ENCODE data around the gene PBX3.

DNA sequence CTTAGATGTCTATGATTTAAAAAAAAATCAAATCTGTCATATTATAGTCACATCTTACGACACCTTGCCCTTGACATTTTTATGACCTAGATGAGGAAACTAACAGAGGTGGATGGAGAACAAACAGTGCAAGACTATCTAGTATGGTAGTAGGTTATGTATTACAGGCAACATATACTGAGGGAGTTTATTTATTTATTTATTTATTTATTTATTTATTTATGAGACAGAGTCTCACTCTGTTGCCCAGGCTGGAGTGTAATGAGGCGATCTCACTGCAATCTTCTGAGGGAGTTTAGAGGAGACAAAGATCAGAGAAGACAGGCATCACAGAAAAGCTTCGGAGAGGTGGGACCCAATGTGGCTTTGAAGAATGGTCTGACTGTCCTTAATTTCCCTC lies 4.5 kb upstream of the PBX3 start:
- TF ChIP-seq, protein P1, sequence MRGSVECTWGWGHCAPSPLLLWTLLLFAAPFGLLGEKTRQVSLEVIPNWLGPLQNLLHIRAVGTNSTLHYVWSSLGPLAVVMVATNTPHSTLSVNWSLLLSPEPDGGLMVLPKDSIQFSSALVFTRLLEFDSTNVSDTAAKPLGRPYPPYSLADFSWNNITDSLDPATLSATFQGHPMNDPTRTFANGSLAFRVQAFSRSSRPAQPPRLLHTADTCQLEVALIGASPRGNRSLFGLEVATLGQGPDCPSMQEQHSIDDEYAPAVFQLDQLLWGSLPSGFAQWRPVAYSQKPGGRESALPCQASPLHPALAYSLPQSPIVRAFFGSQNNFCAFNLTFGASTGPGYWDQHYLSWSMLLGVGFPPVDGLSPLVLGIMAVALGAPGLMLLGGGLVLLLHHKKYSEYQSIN (CRISPR knock-in tag; IDR thresholded peaks at IDR 0.05; ENCODE audit: borderline replicate concordance), result no peak
- TF ChIP-seq EED (CRISPR knock-in tag; IDR thresholded peaks at IDR 0.05) (no peak), JUN (CRISPR knock-in tag; IDR thresholded peaks at IDR 0.05) (no peak), NPAS2 (CRISPR knock-in tag; IDR thresholded peaks at IDR 0.05; ENCODE audit: borderline replicate concordance) (no peak), ZNF782 (CRISPR knock-in tag; IDR thresholded peaks at IDR 0.05; ENCODE audit: borderline replicate concordance) (no peak), ZNF274 (CRISPR knock-in tag; IDR thresholded peaks at IDR 0.05) (no peak)
- TF ChIP-seq, protein P2, sequence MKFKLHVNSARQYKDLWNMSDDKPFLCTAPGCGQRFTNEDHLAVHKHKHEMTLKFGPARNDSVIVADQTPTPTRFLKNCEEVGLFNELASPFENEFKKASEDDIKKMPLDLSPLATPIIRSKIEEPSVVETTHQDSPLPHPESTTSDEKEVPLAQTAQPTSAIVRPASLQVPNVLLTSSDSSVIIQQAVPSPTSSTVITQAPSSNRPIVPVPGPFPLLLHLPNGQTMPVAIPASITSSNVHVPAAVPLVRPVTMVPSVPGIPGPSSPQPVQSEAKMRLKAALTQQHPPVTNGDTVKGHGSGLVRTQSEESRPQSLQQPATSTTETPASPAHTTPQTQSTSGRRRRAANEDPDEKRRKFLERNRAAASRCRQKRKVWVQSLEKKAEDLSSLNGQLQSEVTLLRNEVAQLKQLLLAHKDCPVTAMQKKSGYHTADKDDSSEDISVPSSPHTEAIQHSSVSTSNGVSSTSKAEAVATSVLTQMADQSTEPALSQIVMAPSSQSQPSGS (CRISPR knock-in tag; IDR thresholded peaks at IDR 0.05), result no peak
- TF ChIP-seq, protein P3, sequence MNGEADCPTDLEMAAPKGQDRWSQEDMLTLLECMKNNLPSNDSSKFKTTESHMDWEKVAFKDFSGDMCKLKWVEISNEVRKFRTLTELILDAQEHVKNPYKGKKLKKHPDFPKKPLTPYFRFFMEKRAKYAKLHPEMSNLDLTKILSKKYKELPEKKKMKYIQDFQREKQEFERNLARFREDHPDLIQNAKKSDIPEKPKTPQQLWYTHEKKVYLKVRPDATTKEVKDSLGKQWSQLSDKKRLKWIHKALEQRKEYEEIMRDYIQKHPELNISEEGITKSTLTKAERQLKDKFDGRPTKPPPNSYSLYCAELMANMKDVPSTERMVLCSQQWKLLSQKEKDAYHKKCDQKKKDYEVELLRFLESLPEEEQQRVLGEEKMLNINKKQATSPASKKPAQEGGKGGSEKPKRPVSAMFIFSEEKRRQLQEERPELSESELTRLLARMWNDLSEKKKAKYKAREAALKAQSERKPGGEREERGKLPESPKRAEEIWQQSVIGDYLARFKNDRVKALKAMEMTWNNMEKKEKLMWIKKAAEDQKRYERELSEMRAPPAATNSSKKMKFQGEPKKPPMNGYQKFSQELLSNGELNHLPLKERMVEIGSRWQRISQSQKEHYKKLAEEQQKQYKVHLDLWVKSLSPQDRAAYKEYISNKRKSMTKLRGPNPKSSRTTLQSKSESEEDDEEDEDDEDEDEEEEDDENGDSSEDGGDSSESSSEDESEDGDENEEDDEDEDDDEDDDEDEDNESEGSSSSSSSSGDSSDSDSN (CRISPR knock-in tag; IDR thresholded peaks at IDR 0.05), result no peak

Measured in HepG2 (cell line).